Heart right ventricle (tissue), 16 donors: ENCODE data around the gene DES. TPM values are rescaled to one million over a fixed set of nuclear protein-coding genes. Genes with fewer than 3 reads are reported as not detected.
A peak's percentile ranks its signal among the peaks of the same experiment; 100 is the strongest.

ENCODE experiments used
- ATAC-seq, 8 donors: fragments of 200-7000 bp; cut with Tn5 transposase; one replicate each; pipeline ENCODE4 v1.9.1; 2020; ENCODE audit warnings: mild to moderate bottlenecking in 8 of 8, moderate library complexity in 8 of 8, moderate number of reproducible peaks in 1 of 8
- DNase-seq, 2 donors: peaks; one replicate each; pipeline ENCODE4 v3.0.0-alpha.2; 2020
- H3K27ac ChIP-seq, 10 donors: fragments of 200-600 bp; sonication (generic) in 2 of 10; one replicate each; pipeline versions ENCODE4 v1.5.0 to v1.8.0; 2020 to 2022; ENCODE audit warnings: mild to moderate bottlenecking in 3 of 10
- H3K27me3 ChIP-seq, 7 donors: fragments of 200-600 bp; one replicate each; pipeline ENCODE4 v1.8.0; 2021 to 2022; ENCODE audit warnings: mild to moderate bottlenecking in 2 of 7
- H3K36me3 ChIP-seq, 9 donors: fragments of 200-600 bp; sonication (generic) in 1 of 9; one replicate each; pipeline versions ENCODE4 v1.5.0 to v1.8.0; 2020 to 2022; ENCODE audit warnings: mild to moderate bottlenecking in 2 of 9
- H3K4me1 ChIP-seq, 9 donors: fragments of 200-600 bp; sonication (generic) in 1 of 9; one replicate each; pipeline versions ENCODE4 v1.5.0 to v1.8.0; 2020 to 2022; ENCODE audit warnings: mild to moderate bottlenecking in 4 of 9
- H3K4me3 ChIP-seq, 10 donors: fragments of 200-600 bp; sonication (generic) in 2 of 10; one replicate each; pipeline versions ENCODE4 v1.5.0 to v1.8.0; 2020 to 2022; ENCODE audit warnings: mild to moderate bottlenecking in 7 of 10, moderate library complexity in 2 of 10
- H3K9me3 ChIP-seq, 11 donors: fragments of 200-600 bp in 10 of 11; sonication (generic) in 2 of 11; one replicate each; pipeline versions ENCODE4 v1.5.0 to v1.8.0; 2013 to 2022; ENCODE audit warnings: mild to moderate bottlenecking in 2 of 11, control low read depth in 1 of 11, moderate library complexity in 1 of 11
- CTCF ChIP-seq, 9 donors: fragments of 200-600 bp; sonication (generic) in 2 of 9; IDR thresholded peaks; one replicate each; pipeline versions ENCODE4 v1.5.0 to v1.8.0; 2021 to 2022; ENCODE audit warnings: antibody characterized with exemption in 9 of 9, mild to moderate bottlenecking in 5 of 9, moderate library complexity in 1 of 9
- WGBS, 2 donors: extraction: QIAGEN DNeasy Blood & Tissue Kit; methylation state at CpG; one replicate each; pipeline ENCODE4 v1.1.7; 2013; ENCODE audit warnings: inconsistent platforms in 1 of 2; 5-methylcytosine and 5-hydroxymethylcytosine counted together
- intact Hi-C, 10 donors: fragments of 100-400 bp; cut with DNase I; formaldehyde crosslinking; loops; one replicate each; pipeline versions ENCODE4 v1.11.1 to v1.14.2; 2022
- polyA plus RNA-seq, 2 donors: library from polyadenylated mRNA; stranded (reverse); fragments of 200-250 nt; gene quantifications; one replicate each; pipeline ENCODE4 v1.2.3, GENCODE V29; 2013
- total RNA-seq, 10 donors: library from RNA; stranded (reverse); fragmentation: NEBNext Ultra II Directional in 3 of 10; extraction: Animal tissue kit (Norgen Biotek cat#: 25700) in 3 of 10; gene quantifications; one replicate each; pipeline versions ENCODE4 v1.2.1 to v1.2.4, GENCODE V29; 2021 to 2023
- donor health status: Arrhythmogenic right ventricular cardiomyopathy.
- donor health status: ischemic (EF 13 %, LVEDD 7.1; RV severe dilation, severe dysfunction).
- donor health status: healthy with polysubstance abuse.
- donor health status: DM: no; HTN: yes; CAD: no.
- donor health status: DM: no; HTN: no; CAD: no.
- donor health status: ischemic (EF 25% LVEDD 6.9; RV normal size, moderate dysfunction).
- donor health status: ischemic (EF 25% LVEDD 5.7; RV mildly dilated, moderate dysfunction).
- donor health status: healthy.
- donor health status: DM: yes; HTN: yes; CAD: no.
- donor health status: Ischemic cardiomyopathy.
- donor health status: ischemic (EF 35%, LVEDD 5.7; RV mildly dilated, moderate dysfunction).
- donor health status: nonischemic (EF 11% LVEDD 7.7; RV severe dilation, severe dysfunction).
- donor health status: DM: yes; HTN: yes; CAD: no.
- donor health status: PGD.
- donor health status: ischemic (EF 29% LVEDD 5.4; RV normal size, mild dysfunction).
- donor health status: nonischemic (EF 23%, LVEDD 6.1; RV moderate dilation, normal function).

The DES gene
- total and polyA plus RNA-seq, 12 donors: 12,560 to 18,019 (median 15,816) TPM

DNA sequence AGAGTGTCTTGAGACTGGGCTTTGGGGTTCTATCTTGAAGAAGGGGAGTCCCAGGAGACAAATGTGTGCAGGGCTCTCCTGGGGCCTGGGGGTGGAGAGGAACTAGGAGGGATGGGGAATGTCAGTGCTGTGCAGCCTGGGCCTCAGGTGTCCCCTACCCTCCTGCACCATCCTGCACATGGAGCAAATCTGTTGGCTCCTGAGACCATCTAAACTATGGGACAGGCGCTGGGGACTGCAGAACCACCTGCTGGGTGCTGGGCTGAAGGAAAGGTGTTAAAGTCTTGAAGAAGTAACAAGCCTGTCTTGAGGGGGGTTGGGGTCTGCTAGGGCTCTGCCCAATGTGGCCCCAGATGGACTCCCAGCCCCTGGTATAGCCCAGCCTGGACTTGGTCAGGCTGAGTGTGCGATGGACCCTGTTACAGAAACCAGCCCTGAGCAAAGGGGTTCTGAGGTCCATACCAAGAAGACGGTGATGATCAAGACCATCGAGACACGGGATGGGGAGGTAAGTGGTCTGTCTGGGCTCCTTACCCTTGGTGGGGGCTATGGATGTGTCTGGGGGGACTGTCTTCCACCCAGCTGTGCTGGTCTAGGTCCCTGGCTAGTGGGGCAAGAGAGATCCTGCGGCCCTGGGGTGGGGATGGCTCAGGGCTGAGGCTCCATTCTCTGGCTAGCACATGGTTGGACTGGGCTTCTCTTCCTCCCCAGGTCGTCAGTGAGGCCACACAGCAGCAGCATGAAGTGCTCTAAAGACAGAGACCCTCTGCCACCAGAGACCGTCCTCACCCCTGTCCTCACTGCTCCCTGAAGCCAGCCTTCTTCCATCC lies 7.3 kb downstream of the DES start:
- WGBS, 2 donors: 76 to 78% methylated on average over 8 of the region's 8 CpGs
- H3K27ac ChIP-seq: peak overlapping the region in 6 of 10 donors; percentile 39 to 98 (median 96)
- ATAC-seq (peak in 5 of 8 donors; percentile 2 to 11 (median 5)), DNase-seq (no peak)
- intact Hi-C loops: no loop called here
- no peaks in the 10 kb centered on the region for H3K9me3 ChIP-seq
- H3K36me3 ChIP-seq: peaks cover 0 to 68% (median 10%) of the 10 kb centered on the region in 9 donors
- H3K27me3 ChIP-seq: peaks cover 0 to 4% (median 0%) of the 10 kb centered on the region in 7 donors
- H3K4me1 ChIP-seq: peaks cover 0 to 7% (median 0%) of the 10 kb centered on the region in 9 donors
- H3K4me3 ChIP-seq: peak overlapping the region in 1 of 10 donors; percentile 59
- no peak for TF ChIP-seq CTCF (IDR thresholded peaks at IDR 0.05)

DNA sequence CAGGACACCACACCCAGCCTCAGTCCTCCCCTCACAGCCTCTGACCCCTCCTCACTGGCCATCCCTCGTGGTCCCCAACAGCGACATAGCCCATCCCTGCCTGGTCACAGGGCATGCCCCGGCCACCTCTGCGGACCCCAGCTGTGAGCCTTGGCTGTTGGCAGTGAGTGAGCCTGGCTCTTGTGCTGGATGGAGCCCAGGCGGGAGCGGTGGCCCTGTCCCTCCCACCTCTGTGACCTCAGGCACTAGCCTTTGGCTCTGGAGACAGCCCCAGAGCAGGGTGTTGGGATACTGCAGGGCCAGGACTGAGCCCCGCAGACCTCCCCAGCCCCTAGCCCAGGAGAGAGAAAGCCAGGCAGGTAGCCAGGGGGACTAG lies 7.9 kb downstream of the DES start:
- TF ChIP-seq CTCF (IDR thresholded peaks at IDR 0.05): no peak
- peaks cover 0 to 12% (median 0%) of the 10 kb centered on the region in 9 donors for H3K4me1 ChIP-seq
- H3K4me3 ChIP-seq: no peak overlapping the region
- DNase-seq: no peak
- no peaks in the 10 kb centered on the region for H3K9me3 ChIP-seq
- H3K36me3 ChIP-seq: peaks cover 0 to 62% (median 10%) of the 10 kb centered on the region in 9 donors
- WGBS, 2 donors: 66 to 77% methylated on average over 7 of the region's 7 CpGs
- peaks cover 0 to 4% (median 0%) of the 10 kb centered on the region in 7 donors for H3K27me3 ChIP-seq
- ATAC-seq: peak in 5 of 8 donors; percentile 2 to 7 (median 2)
- peak overlapping the region in 5 of 10 donors; percentile 50 to 98 (median 65) for H3K27ac ChIP-seq
- intact Hi-C loops: no loop called here

DNA sequence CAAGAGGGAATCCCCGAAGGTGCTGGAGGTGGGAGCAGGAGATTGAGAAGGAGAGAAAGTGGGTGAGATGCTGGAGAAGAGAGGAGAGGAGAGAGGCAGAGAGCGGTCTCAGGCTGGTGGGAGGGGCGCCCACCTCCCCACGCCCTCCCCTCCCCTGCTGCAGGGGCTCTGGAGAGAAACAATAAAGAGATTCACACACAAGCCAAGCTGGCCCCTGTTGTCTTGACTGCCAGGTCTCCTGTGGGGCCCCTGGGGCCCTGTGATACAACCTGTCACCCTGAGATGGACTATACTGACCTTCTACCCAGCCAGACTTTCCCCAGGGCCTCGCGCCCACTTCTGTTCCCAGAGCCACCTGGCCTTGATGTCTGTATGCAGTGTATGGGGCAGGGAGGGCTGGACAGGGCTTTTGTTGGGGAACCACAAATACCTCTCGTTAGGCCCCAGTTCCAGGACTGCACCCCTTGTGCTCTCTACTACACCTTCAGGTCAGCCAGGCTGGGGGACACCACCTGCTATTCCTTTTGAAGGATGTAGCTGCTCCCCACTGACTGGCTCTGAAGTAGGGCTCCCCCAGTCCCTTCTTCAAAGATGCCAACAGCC lies 8.5 kb downstream of the DES start:
- no peak for TF ChIP-seq CTCF (IDR thresholded peaks at IDR 0.05)
- Histone ChIP-seq H3K27ac (peak overlapping the region in 5 of 10 donors; percentile 50 to 98 (median 65)), H3K27me3 (peaks cover 0 to 4% (median 0%) of the 10 kb centered on the region in 7 donors), H3K9me3 (no peaks in the 10 kb centered on the region), H3K4me3 (no peak overlapping the region), H3K4me1 (peaks cover 0 to 14% (median 0%) of the 10 kb centered on the region in 9 donors), H3K36me3 (peaks cover 0 to 56% (median 10%) of the 10 kb centered on the region in 9 donors)
- WGBS, 2 donors: 72 to 81% methylated on average over 7 of the region's 7 CpGs
- intact Hi-C loops: no loop called here
- ATAC-seq (peak in 5 of 8 donors; percentile 1 to 4 (median 2)), DNase-seq (no peak)

- peaks cover 0 to 39% (median 3%) of the 10 kb centered on the region in 9 donors for H3K36me3 ChIP-seq
- H3K9me3 ChIP-seq: no peaks in the 10 kb centered on the region
- no peak for DNase-seq
- ATAC-seq: peak in 4 of 8 donors; percentile 8 to 12 (median 9)
- peaks cover 0 to 14% (median 0%) of the 10 kb centered on the region in 9 donors for H3K4me1 ChIP-seq
- no peak for TF ChIP-seq CTCF (IDR thresholded peaks at IDR 0.05)
- no peak overlapping the region for H3K4me3 ChIP-seq
- H3K27ac ChIP-seq: peak overlapping the region in 8 of 10 donors; percentile 11 to 64 (median 38)
- intact Hi-C loops: no loop called here
- H3K27me3 ChIP-seq: peaks cover 0 to 9% (median 0%) of the 10 kb centered on the region in 7 donors
Measured at GRCh38 chr2:219428469-219428868, 10.3 kb downstream of the DES start.
